Stomach (tissue), 9 donors: ENCODE data around the gene METAP1. TPM values are rescaled to one million over a fixed set of nuclear protein-coding genes. Genes with fewer than 3 reads are reported as not detected.

ENCODE experiments used
- DNase-seq, 2 donors: peaks; one replicate each; pipeline versions ENCODE4 v3.0.0 to v3.0.0-alpha.2; 2013 to 2019
- H3K27ac ChIP-seq, 5 donors: fragments of 200-600 bp in 4 of 5; sonication (generic) in 4 of 5; one replicate each; pipeline ENCODE4 v1.5.1; 2013 to 2019; ENCODE audit warnings: mild to moderate bottlenecking in 1 of 5, moderate library complexity in 1 of 5
- H3K27me3 ChIP-seq, 3 donors: fragments of 200-600 bp; sonication (generic); one replicate each; pipeline ENCODE4 v1.5.1; 2017 to 2019; ENCODE audit warnings: mixed run types in 1 of 3
- H3K36me3 ChIP-seq, 4 donors: fragments of 200-600 bp; sonication (generic); 1 replicate in 3 of 4; 2 replicates in 1 of 4; pipeline ENCODE4 v1.5.1; 2016 to 2019
- H3K4me1 ChIP-seq, 4 donors: fragments of 200-600 bp; sonication (generic); one replicate each; pipeline ENCODE4 v1.5.1; 2016 to 2019
- H3K4me3 ChIP-seq, 4 donors: fragments of 200-600 bp; sonication (generic) in 3 of 4; one replicate each; pipeline ENCODE4 v1.5.1; 2016 to 2019; ENCODE audit warnings: mild to moderate bottlenecking in 1 of 4
- H3K9me3 ChIP-seq, 4 donors: fragments of 200-600 bp; sonication (generic); one replicate each; pipeline ENCODE4 v1.5.1; 2016 to 2019
- EP300 ChIP-seq: sonication (generic); formaldehyde crosslinking; IDR thresholded peaks from one replicate; pipeline ENCODE4 v1.6.1; 2017; ENCODE audit warnings: antibody characterized with exemption
- POLR2A ChIP-seq, 4 donors: fragments of 450-650 bp; IDR thresholded peaks; one replicate each; pipeline ENCODE4 v1.6.1; 2016; ENCODE audit warnings: antibody characterized with exemption in 4 of 4, control low read depth in 2 of 4, mild to moderate bottlenecking in 1 of 4, moderate library complexity in 1 of 4
- POLR2AphosphoS5 ChIP-seq, 3 donors: sonication (generic); formaldehyde crosslinking; IDR thresholded peaks; one replicate each; pipeline ENCODE4 v1.6.1; 2016; ENCODE audit warnings: antibody characterized with exemption in 3 of 3
- WGBS, 5 donors: extraction: QIAGEN DNeasy Blood & Tissue Kit in 3 of 5; methylation state at CpG; one replicate each; pipeline versions ENCODE4 v1.1.5 to v1.1.7; 2013 to 2018; 5-methylcytosine and 5-hydroxymethylcytosine counted together
- intact Hi-C: fragments of 100-400 bp; cut with DNase I; formaldehyde crosslinking; loops from one replicate; pipeline ENCODE4 v1.15.1; 2023; ENCODE audit warnings: low total_unique reads
- polyA plus RNA-seq, 3 donors: library from polyadenylated mRNA; stranded (reverse); fragments of 200-250 nt; gene quantifications; one replicate each; pipeline ENCODE4 v1.2.3, GENCODE V29; 2013
- total RNA-seq, 5 donors: library from RNA; depleted of rRNA; stranded (reverse); fragments of >200 nt; gene quantifications; one replicate each; pipeline versions ENCODE4 v1.1.0 to v1.2.3, GENCODE V29; 2014 to 2016
- TF ChIP-seq, protein P1 (sequence below), 7 experiments: fragments of 450-650 bp in 4 of 7; fragments of 200-600 bp in 3 of 7; sonication (generic) in 3 of 7; IDR thresholded peaks; one replicate each; pipeline ENCODE4 v1.5.1; 2016 to 2019; ENCODE audit warnings: antibody characterized with exemption in 7 of 7, control low read depth in 2 of 7, mild to moderate bottlenecking in 1 of 7
- donor health status: healthy with polysubstance abuse.
- donor health status: Bipolar disorder and iron deficiency.
- donor health status: healthy.

The METAP1 gene
- total and polyA plus RNA-seq, 8 donors = 1.8 to 64.3 (median 32.3) TPM

DNA sequence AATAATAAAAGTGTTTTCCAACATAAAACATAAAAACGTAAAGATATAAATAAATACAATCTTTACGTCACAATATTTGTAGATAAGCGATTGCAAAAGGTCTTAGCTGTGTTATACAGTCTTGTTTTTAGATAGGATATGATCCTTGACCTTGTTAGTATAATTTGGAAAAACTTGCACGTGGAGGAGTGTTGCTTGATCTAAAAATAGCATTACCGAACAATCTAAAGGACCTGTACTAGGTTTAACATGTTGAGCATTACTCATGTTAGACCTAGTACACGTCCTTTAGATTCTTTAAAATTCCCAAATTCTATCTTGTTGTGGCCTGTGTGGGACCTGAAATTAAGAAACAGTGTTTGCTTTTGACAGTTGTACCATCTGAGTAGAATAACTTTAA is 1.6 kb downstream of the METAP1 start:
- TF ChIP-seq POLR2A (IDR thresholded peaks at IDR 0.05) = no peak
- TF ChIP-seq EP300 = no peak
- TF ChIP-seq, protein P1, sequence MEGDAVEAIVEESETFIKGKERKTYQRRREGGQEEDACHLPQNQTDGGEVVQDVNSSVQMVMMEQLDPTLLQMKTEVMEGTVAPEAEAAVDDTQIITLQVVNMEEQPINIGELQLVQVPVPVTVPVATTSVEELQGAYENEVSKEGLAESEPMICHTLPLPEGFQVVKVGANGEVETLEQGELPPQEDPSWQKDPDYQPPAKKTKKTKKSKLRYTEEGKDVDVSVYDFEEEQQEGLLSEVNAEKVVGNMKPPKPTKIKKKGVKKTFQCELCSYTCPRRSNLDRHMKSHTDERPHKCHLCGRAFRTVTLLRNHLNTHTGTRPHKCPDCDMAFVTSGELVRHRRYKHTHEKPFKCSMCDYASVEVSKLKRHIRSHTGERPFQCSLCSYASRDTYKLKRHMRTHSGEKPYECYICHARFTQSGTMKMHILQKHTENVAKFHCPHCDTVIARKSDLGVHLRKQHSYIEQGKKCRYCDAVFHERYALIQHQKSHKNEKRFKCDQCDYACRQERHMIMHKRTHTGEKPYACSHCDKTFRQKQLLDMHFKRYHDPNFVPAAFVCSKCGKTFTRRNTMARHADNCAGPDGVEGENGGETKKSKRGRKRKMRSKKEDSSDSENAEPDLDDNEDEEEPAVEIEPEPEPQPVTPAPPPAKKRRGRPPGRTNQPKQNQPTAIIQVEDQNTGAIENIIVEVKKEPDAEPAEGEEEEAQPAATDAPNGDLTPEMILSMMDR (IDR thresholded peaks at IDR 0.05) = no peak
- no peak for TF ChIP-seq POLR2AphosphoS5 (IDR thresholded peaks at IDR 0.05)
- Histone ChIP-seq H3K27ac (peak overlapping the region in 1 of 5 donors; percentile 91), H3K4me3 (peak overlapping the region in 1 of 4 donors; percentile 98), H3K4me1 (peaks cover 2 to 39% (median 19%) of the 10 kb centered on the region in 4 donors), H3K36me3 (no peaks in the 10 kb centered on the region), H3K27me3 (no peaks in the 10 kb centered on the region), H3K9me3 (no peaks in the 10 kb centered on the region)
- intact Hi-C loops = loop anchor here (10.0 kb wide), 1 partner anchor 58 kb away; no protein-coding TSS in a partner anchor
- 25 to 47% (median 34%) methylated on average over 6 of the region's 6 CpGs for WGBS, 5 donors
- DNase-seq = peak in 1 of 2 donors; percentile 29

DNA sequence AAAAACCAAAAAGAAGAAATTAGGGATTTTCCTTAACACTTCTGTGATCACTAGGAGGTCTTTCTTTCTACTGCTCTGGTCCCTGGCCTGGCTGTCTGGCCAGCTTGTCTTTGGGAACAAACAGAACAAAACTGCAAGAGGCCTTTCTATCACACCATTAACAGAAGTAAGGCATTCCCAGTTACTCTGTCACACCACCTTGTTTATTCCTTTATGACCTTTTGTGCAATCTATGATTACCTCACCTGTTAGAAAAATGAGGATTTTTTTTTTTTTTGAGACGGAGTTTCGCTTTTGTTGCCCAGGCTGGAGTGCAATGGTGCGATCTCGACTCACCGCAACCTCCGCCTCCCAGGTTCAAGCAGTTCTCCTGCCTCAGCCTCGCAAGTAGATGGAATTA is 3.0 kb downstream of the METAP1 start:
- 83 to 99% (median 98%) methylated on average over 7 of the region's 7 CpGs for WGBS, 5 donors
- no peak overlapping the region for H3K4me3 ChIP-seq
- H3K27me3 ChIP-seq = no peaks in the 10 kb centered on the region
- no peaks in the 10 kb centered on the region for H3K9me3 ChIP-seq
- intact Hi-C loops = loop anchor here (10.0 kb wide), 1 partner anchor 56 kb away; no protein-coding TSS in a partner anchor
- peaks cover 5 to 49% (median 24%) of the 10 kb centered on the region in 4 donors for H3K4me1 ChIP-seq
- TF ChIP-seq EP300 (no peak), POLR2A (IDR thresholded peaks at IDR 0.05) (no peak), POLR2AphosphoS5 (IDR thresholded peaks at IDR 0.05) (no peak)
- TF ChIP-seq, protein P1 (IDR thresholded peaks at IDR 0.05) = no peak
- H3K27ac ChIP-seq = no peak overlapping the region
- no peak for DNase-seq
- H3K36me3 ChIP-seq = no peaks in the 10 kb centered on the region

DNA sequence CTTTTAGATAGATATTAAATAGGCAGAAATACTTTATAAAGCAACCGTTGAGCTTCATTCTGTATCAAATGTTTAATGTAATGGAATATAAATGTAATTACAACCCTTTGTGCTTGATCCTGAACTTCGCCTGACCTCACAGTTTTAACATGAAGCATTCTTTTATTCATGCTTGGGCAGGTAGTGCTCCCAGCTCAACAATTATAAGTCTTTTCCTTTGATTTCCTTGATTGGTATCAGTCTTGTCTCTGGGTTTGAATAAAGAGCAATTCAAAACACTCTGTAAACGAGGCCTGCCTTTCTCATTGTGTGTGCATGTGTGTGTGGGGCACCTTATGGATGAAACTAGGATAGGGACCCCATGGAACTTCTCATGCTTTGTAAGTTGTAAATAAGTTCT is 6.8 kb downstream of the METAP1 start:
- Histone ChIP-seq H3K4me1 (peaks cover 0 to 30% (median 15%) of the 10 kb centered on the region in 4 donors), H3K36me3 (peaks cover 0 to 4% (median 0%) of the 10 kb centered on the region in 4 donors), H3K4me3 (no peak overlapping the region), H3K27me3 (no peaks in the 10 kb centered on the region), H3K27ac (no peak overlapping the region), H3K9me3 (no peaks in the 10 kb centered on the region)
- no peak for DNase-seq
- intact Hi-C loops = no loop called here
- TF ChIP-seq POLR2A (IDR thresholded peaks at IDR 0.05) = no peak
- no peak for TF ChIP-seq POLR2AphosphoS5 (IDR thresholded peaks at IDR 0.05)
- no peak for TF ChIP-seq EP300
- TF ChIP-seq, protein P1 (IDR thresholded peaks at IDR 0.05) = no peak
- 39 to 52% (median 42%) methylated on average over 3 of the region's 3 CpGs for WGBS, 5 donors

DNA sequence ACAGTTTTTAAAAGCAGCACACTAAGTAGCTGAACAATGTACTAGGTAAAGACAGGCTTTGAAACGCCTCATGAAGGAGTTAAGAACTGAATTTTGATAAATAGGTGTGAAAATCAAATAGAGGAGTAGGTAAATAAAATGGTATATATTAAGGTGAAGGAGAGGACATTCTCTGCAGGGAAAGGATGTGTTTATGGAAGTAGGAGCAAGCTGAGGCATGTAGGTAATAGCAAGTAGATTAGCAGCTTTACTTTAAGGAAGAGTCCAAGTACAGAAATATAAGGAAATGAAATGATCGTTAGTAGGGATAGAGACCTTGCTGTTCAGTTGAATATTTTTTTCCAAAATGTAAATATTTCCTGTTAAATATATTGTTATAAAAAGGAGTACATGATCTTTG is 12.5 kb downstream of the METAP1 start:
- Histone ChIP-seq H3K4me3 (no peak overlapping the region), H3K27ac (no peak overlapping the region), H3K36me3 (peaks cover 0 to 5% (median 0%) of the 10 kb centered on the region in 4 donors), H3K9me3 (peaks cover 0 to 7% (median 0%) of the 10 kb centered on the region in 4 donors), H3K4me1 (peaks cover 0 to 15% (median 2%) of the 10 kb centered on the region in 4 donors), H3K27me3 (no peaks in the 10 kb centered on the region)
- no peak for DNase-seq
- intact Hi-C loops = no loop called here
- TF ChIP-seq EP300 = no peak
- no peak for TF ChIP-seq POLR2AphosphoS5 (IDR thresholded peaks at IDR 0.05)
- TF ChIP-seq POLR2A (IDR thresholded peaks at IDR 0.05) = no peak
- TF ChIP-seq, protein P1 (IDR thresholded peaks at IDR 0.05) = no peak
- WGBS, 5 donors = 45 to 60% (median 53%) methylated on average over 2 of the region's 2 CpGs
